Endothelial cell of umbilical vein (primary cell): ENCODE measurements around the gene C17orf58. TPM values are rescaled to one million over a fixed set of nuclear protein-coding genes. Genes with fewer than 3 reads are reported as not detected.

Experiments
- BruUV-seq: library from RNA; stranded (reverse); fragments of 400-500 nt; replicated peaks from 2 replicates; lab custom pipeline; 2021; lab: Mats Ljungman, UMichigan
- CTCF ChIA-PET: fragments of 300-600, 350-600 bp; sonication (Branson Sonifier 250); formaldehyde crosslinking; loops from one replicate; lab custom pipeline; 2021; ENCODE audit warnings: antibody characterized with exemption, inconsistent platforms; lab: Charles Lee
- POLR2A ChIA-PET: fragments of 300-600, 350-600 bp; sonication (Branson Sonifier 250); formaldehyde crosslinking; loops from one replicate; lab custom pipeline; 2021; ENCODE audit warnings: antibody characterized with exemption, inconsistent platforms; lab: Charles Lee
- DNase-seq: peaks from one replicate; pipeline ENCODE4 v3.0.0-alpha.2; 2011; ENCODE audit warnings: low read depth, low spot score
- FAIRE-seq: peaks from 2 replicates; lab custom pipeline; 2011; peaks lifted over from hg19 to GRCh38; lab: Jason Lieb, UNC
- H2AFZ ChIP-seq: 2 replicates; pipeline ENCODE4 v1.6.0; 2012; ENCODE audit warnings: low read depth, low read length, control low read depth, inconsistent platforms
- H3K27ac ChIP-seq: 2 replicates; pipeline ENCODE4 v1.5.1; 2011; ENCODE audit warnings: low read depth, mild to moderate bottlenecking, control low read depth, low read length, moderate library complexity; ENCODE audit not compliant: insufficient read depth
- H3K27me3 ChIP-seq, 2 experiments: 2 replicates each; pipeline versions ENCODE4 v1.6.0 to v1.6.1; 2011; ENCODE audit warnings: low read length in 2 of 2, mixed read lengths in 1 of 2; ENCODE audit not compliant: control insufficient read depth in 2 of 2, insufficient read depth in 2 of 2
- H3K36me3 ChIP-seq, 2 experiments: 2 replicates in 1 of 2; 3 replicates in 1 of 2; pipeline ENCODE4 v1.5.1; 2011; ENCODE audit warnings: low read length in 2 of 2, mild to moderate bottlenecking in 1 of 2, moderate library complexity in 1 of 2; ENCODE audit not compliant: control insufficient read depth in 2 of 2, insufficient read depth in 2 of 2; ENCODE audit errors: extremely low read depth in 1 of 2
- H3K4me1 ChIP-seq: 3 replicates; pipeline ENCODE4 v1.5.1; 2011; ENCODE audit warnings: mild to moderate bottlenecking, low read length; ENCODE audit not compliant: control insufficient read depth, insufficient read depth; ENCODE audit errors: extremely low read depth
- H3K4me2 ChIP-seq: 2 replicates; pipeline ENCODE4 v1.6.1; 2011; ENCODE audit warnings: low read length, control low read depth, mixed read lengths; ENCODE audit not compliant: insufficient read depth
- H3K4me3 ChIP-seq, 3 experiments: fragments of 200-600 bp in 1 of 3; sonication (generic), shearing (Covaris generic) in 1 of 3; replicated peaks in 1 of 3; 2 replicates each; pipeline ENCODE4 v1.5.1; 2011 to 2016; ENCODE audit warnings: control low read depth in 3 of 3, low read length in 3 of 3, mild to moderate bottlenecking in 2 of 3, inconsistent platforms in 1 of 3, low read depth in 1 of 3, moderate library complexity in 1 of 3; ENCODE audit not compliant: insufficient read depth in 1 of 3
- H3K79me2 ChIP-seq: 2 replicates; pipeline ENCODE4 v1.6.0; 2012; ENCODE audit warnings: low read length, inconsistent platforms; ENCODE audit not compliant: control insufficient read depth, insufficient read depth
- H3K9ac ChIP-seq: replicated peaks from 2 replicates; pipeline ENCODE3; 2011; ENCODE audit warnings: low read length, control low read depth; ENCODE audit not compliant: insufficient read depth; ENCODE audit errors: extremely low read depth
- H3K9me1 ChIP-seq: replicated peaks from 3 replicates; pipeline ENCODE4 v1.6.0; 2011; ENCODE audit warnings: mild to moderate bottlenecking, low read length; ENCODE audit not compliant: control insufficient read depth, insufficient read depth; ENCODE audit errors: extremely low read depth
- H3K9me3 ChIP-seq: replicated peaks from 2 replicates; pipeline ENCODE4 v1.5.1; 2012; ENCODE audit warnings: low read length, inconsistent platforms; ENCODE audit not compliant: control insufficient read depth, insufficient read depth
- H4K20me1 ChIP-seq: replicated peaks from 2 replicates; pipeline ENCODE3; 2011; ENCODE audit warnings: mild to moderate bottlenecking, low read length; ENCODE audit not compliant: control insufficient read depth, insufficient read depth; ENCODE audit errors: extremely low read depth
- EZH2 ChIP-seq: IDR thresholded peaks from 2 replicates; pipeline ENCODE4 v1.6.1; 2012; ENCODE audit warnings: borderline replicate concordance, low read depth, mild to moderate bottlenecking, moderate library complexity, low read length, inconsistent platforms; ENCODE audit not compliant: severe bottlenecking
- dilution Hi-C: fragments of 300-500 bp; cut with MboI; formaldehyde crosslinking; loops from one replicate; pipeline ENCODE4 v1.15.0; 2019; ENCODE audit warnings: low sequenced_read_pairs; ENCODE audit not compliant: extremely low pct_ligation_motif_present
- intact Hi-C: fragments of 100-400 bp; cut with micrococcal nuclease; formaldehyde crosslinking; loops from one replicate; pipeline ENCODE4 v1.10.0; 2022
- polyA plus RNA-seq, 4 experiments: library from polyadenylated mRNA; depleted of rRNA in 3 of 4; stranded (reverse) in 3 of 4; unstranded in 1 of 4; fragments of >200 nt; gene quantifications; 2 replicates each; pipeline versions ENCODE4 v1.2.1 to v1.2.3, GENCODE V29; 2011 to 2012; ENCODE audit warnings: missing spikeins in 1 of 4
- small RNA-seq: library from RNA; depleted of rRNA; stranded (forward); fragments of <200 nt; gene quantifications from one replicate; pipeline ENCODE3, GENCODE V24; 2012; ENCODE audit warnings: low replicate concordance, low read depth; ENCODE audit not compliant: insufficient read depth, insufficient read length
- total RNA-seq: library from RNA; stranded (reverse); gene quantifications from 2 replicates; pipeline ENCODE4 v1.2.3, GENCODE V29; 2021
- TF ChIP-seq, protein P1 (sequence below), 2 donors: IDR thresholded peaks; 1 replicate in 1 of 2; 2 replicates in 1 of 2; pipeline ENCODE4 v1.5.1; 2011; ENCODE audit warnings: low read length in 2 of 2, mild to moderate bottlenecking in 2 of 2, moderate library complexity in 2 of 2, control low read depth in 1 of 2, inconsistent platforms in 1 of 2, low read depth in 1 of 2; ENCODE audit not compliant: insufficient read depth in 1 of 2; ENCODE audit errors: extremely low read depth in 1 of 2

The C17orf58 gene
- total and polyA plus RNA-seq, 2 donors (not counting 3 experiments of a cell fraction or from before 2014, with no cell fraction given): 24.5 to 35.5 TPM

DNA sequence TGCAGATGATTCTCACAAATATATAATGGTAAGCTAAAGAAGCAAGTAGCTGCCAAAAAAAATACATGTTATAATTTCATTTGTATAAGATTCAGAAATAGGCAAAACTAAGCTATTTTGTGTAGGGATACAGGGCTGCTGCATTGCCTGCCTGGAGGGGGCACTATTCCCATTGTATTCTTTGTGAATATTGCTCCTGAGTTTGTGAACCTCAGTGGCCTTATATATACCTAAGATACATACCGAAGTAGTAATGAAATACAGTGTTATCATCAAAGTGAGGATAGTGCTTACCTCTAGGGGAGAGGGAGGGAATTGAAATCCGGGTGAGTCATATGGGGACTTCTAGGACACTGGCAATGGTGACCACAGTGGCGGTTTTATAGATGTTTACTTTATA is 53.5 kb downstream of the C17orf58 start:
- Histone ChIP-seq H3K27ac (no peak overlapping the region), H3K9me1 (no peaks in the 10 kb centered on the region), H3K9ac (no peak overlapping the region), H4K20me1 (no peaks in the 10 kb centered on the region), H3K4me2 (no peak overlapping the region), H3K9me3 (no peaks in the 10 kb centered on the region), H3K4me3 (no peak overlapping the region), H3K79me2 (no peaks in the 10 kb centered on the region), H3K36me3 (peaks cover 18 to 21% of the 10 kb centered on the region in 2 experiments), H3K4me1 (no peaks in the 10 kb centered on the region), H2AFZ (no peak overlapping the region), H3K27me3 (no peaks in the 10 kb centered on the region)
- POLR2A ChIA-PET: no interaction called here
- DNase-seq (peak; percentile 44), FAIRE-seq (no peak)
- BruUV-seq: no TSS peak
- CTCF ChIA-PET: interaction anchor here (0.6 to 2.5 kb wide), 26 partner anchors 9 to 524 kb away, joined by 3 to 11 read pairs (median 4); no protein-coding TSS in a partner anchor
- no peak for TF ChIP-seq EZH2
- TF ChIP-seq, protein P1, sequence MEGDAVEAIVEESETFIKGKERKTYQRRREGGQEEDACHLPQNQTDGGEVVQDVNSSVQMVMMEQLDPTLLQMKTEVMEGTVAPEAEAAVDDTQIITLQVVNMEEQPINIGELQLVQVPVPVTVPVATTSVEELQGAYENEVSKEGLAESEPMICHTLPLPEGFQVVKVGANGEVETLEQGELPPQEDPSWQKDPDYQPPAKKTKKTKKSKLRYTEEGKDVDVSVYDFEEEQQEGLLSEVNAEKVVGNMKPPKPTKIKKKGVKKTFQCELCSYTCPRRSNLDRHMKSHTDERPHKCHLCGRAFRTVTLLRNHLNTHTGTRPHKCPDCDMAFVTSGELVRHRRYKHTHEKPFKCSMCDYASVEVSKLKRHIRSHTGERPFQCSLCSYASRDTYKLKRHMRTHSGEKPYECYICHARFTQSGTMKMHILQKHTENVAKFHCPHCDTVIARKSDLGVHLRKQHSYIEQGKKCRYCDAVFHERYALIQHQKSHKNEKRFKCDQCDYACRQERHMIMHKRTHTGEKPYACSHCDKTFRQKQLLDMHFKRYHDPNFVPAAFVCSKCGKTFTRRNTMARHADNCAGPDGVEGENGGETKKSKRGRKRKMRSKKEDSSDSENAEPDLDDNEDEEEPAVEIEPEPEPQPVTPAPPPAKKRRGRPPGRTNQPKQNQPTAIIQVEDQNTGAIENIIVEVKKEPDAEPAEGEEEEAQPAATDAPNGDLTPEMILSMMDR (IDR thresholded peaks at IDR 0.05; ENCODE audit: extremely low read depth in 1 of 2, insufficient read depth in 1 of 2, low read depth in 1 of 2, low read length in 2 of 2): peak; percentile 39 to 58
- intact Hi-C loops (no loop called here), dilution Hi-C loops (no loop called here)

Small RNA genes within 50 kb of the gene (small RNA-seq; reads per million reads assigned to genes)
- not detected for gene RN7SL622P

Other genes starting within 250 kb of the C17orf58 start
- gene BPTF, start 171.0 kb downstream of the C17orf58 start, total RNA-seq: 78.6 and 88.1 TPM in 2 replicates
- 41.0 and 47.7 TPM in 2 replicates for gene BPTF, start 171.0 kb downstream of the C17orf58 start, polyA plus RNA-seq
- gene KPNA2, start 39.3 kb upstream of the C17orf58 start, total RNA-seq: 311 and 382 TPM in 2 replicates
- 252 and 259 TPM in 2 replicates for gene KPNA2, start 39.3 kb upstream of the C17orf58 start, polyA plus RNA-seq